Bone marrow (tissue), 2 donors: ENCODE data around the gene DYNLT5.
A peak's percentile ranks its signal among the peaks of the same experiment; 100 is the strongest.
"Not testable (repeated sequence)": the region's sequence is repeated elsewhere in the genome, so short reads cannot be mapped to it uniquely, and the experiment has no call there.

Experiments
- DNase-seq, 2 donors: peaks; one replicate each; lab custom pipeline; 2025; lab: John Stamatoyannopoulos, UW

DYNLT5 gene

GRCh38 chr1:66750577-66750976 lies 1.7 kb upstream of the DYNLT5 start:
- DNase-seq = peak in 1 of 2 donors; percentile 40

- DNase-seq = no peak
These were observed 1.1 kb upstream of the DYNLT5 start for GRCh38 chr1:66751160-66751559.

- DNase-seq = peak in 1 of 2 donors; percentile 9
These were observed 562 bp downstream of the DYNLT5 start for GRCh38 chr1:66752671-66753371.

- no peak for DNase-seq
These were observed 5.5 kb downstream of the DYNLT5 start for GRCh38 chr1:66757722-66758240.

GRCh38 chr1:66758241-66758755 lies 6.0 kb downstream of the DYNLT5 start:
- peak in 1 of 2 donors; percentile 63 for DNase-seq

GRCh38 chr1:66760506-66760905 lies 8.2 kb downstream of the DYNLT5 start:
- no peak for DNase-seq

GRCh38 chr1:66761221-66761620 lies 9.0 kb downstream of the DYNLT5 start:
- DNase-seq = no peak

GRCh38 chr1:66764994-66765578 lies 12.8 kb downstream of the DYNLT5 start:
- peak in 1 of 2 donors; percentile 36 for DNase-seq

GRCh38 chr1:66767626-66768025 lies 15.4 kb downstream of the DYNLT5 start:
- no peak for DNase-seq

GRCh38 chr1:66768965-66769364 lies 16.7 kb downstream of the DYNLT5 start:
- DNase-seq = no peak

- DNase-seq = no peak
These were observed 17.4 kb downstream of the DYNLT5 start for GRCh38 chr1:66769512-66770229.

- no peak for DNase-seq
These were observed 18.0 kb downstream of the DYNLT5 start for GRCh38 chr1:66770240-66770639.

GRCh38 chr1:66770694-66771093 lies 18.4 kb downstream of the DYNLT5 start:
- no peak for DNase-seq

GRCh38 chr1:66773227-66773626 lies 21.0 kb downstream of the DYNLT5 start:
- no peak for DNase-seq

- DNase-seq = no peak
These were observed 22.2 kb downstream of the DYNLT5 start for GRCh38 chr1:66774438-66774837.

- DNase-seq = no peak
These were observed 23.4 kb downstream of the DYNLT5 start for GRCh38 chr1:66775646-66776045.

- no peak for DNase-seq
These were observed 25.6 kb downstream of the DYNLT5 start for GRCh38 chr1:66777831-66778230.

- no peak for DNase-seq
These were observed 26.0 kb downstream of the DYNLT5 start for GRCh38 chr1:66778266-66778665.

- DNase-seq = no peak
These were observed 26.7 kb downstream of the DYNLT5 start for GRCh38 chr1:66778969-66779368.

- no peak for DNase-seq
These were observed 27.3 kb downstream of the DYNLT5 start for GRCh38 chr1:66779475-66780078.

GRCh38 chr1:66785800-66786199 lies 33.5 kb downstream of the DYNLT5 start:
- not testable (repeated sequence) for DNase-seq

- no peak for DNase-seq
These were observed 35.4 kb downstream of the DYNLT5 start for GRCh38 chr1:66787641-66788040.
